ENCODE data around the gene DLST.

Gene DLST

GRCh38 chr14:74881431-74882102, at the start of gene DLST:
Gene DLST (plus strand): TSS chr14:74881916. CDS start chr14:74881954, 38 bp downstream.
- peak within 1 kb of the TSS; percentile 95 for H3K27ac ChIP-seq
- no peak for DNase-seq (ENCODE audit: low read depth, low spot score)

GRCh38 chr14:74832849-74833248, 48.9 kb upstream of the DLST start:
- H3K27ac ChIP-seq, result no peak overlapping the region
- DNase-seq (ENCODE audit: low read depth, low spot score), result no peak

GRCh38 chr14:74834692-74835392, 46.9 kb upstream of the DLST start:
- H3K27ac ChIP-seq, result no peak overlapping the region
- DNase-seq (ENCODE audit: low read depth, low spot score), result no peak

GRCh38 chr14:74835645-74836250, 46.0 kb upstream of the DLST start:
- H3K27ac ChIP-seq, result no peak overlapping the region
- DNase-seq (ENCODE audit: low read depth, low spot score), result no peak

- no peak for DNase-seq (ENCODE audit: low read depth, low spot score)
- H3K27ac ChIP-seq, result no peak overlapping the region
Observed at GRCh38 chr14:74836251-74836960, 45.3 kb upstream of the DLST start.

GRCh38 chr14:74838166-74838565, 43.5 kb upstream of the DLST start:
- H3K27ac ChIP-seq, result no peak overlapping the region
- no peak for DNase-seq (ENCODE audit: low read depth, low spot score)

GRCh38 chr14:74840603-74841030, 41.1 kb upstream of the DLST start:
- DNase-seq (ENCODE audit: low read depth, low spot score), result no peak
- no peak overlapping the region for H3K27ac ChIP-seq

- no peak for DNase-seq (ENCODE audit: low read depth, low spot score)
- no peak overlapping the region for H3K27ac ChIP-seq
Observed at GRCh38 chr14:74841230-74842207, 40.2 kb upstream of the DLST start.

GRCh38 chr14:74843653-74844052, 38.1 kb upstream of the DLST start:
- H3K27ac ChIP-seq, result no peak overlapping the region
- DNase-seq (ENCODE audit: low read depth, low spot score), result no peak

GRCh38 chr14:74846168-74846567, 35.5 kb upstream of the DLST start:
- no peak overlapping the region for H3K27ac ChIP-seq
- DNase-seq (ENCODE audit: low read depth, low spot score), result no peak

- no peak for DNase-seq (ENCODE audit: low read depth, low spot score)
- H3K27ac ChIP-seq, result no peak overlapping the region
Observed at GRCh38 chr14:74846968-74847665, 34.6 kb upstream of the DLST start.

GRCh38 chr14:74848768-74849167, 32.9 kb upstream of the DLST start:
- DNase-seq (ENCODE audit: low read depth, low spot score), result no peak
- no peak overlapping the region for H3K27ac ChIP-seq

GRCh38 chr14:74852922-74853530, 28.7 kb upstream of the DLST start:
- DNase-seq (ENCODE audit: low read depth, low spot score), result no peak

GRCh38 chr14:74853581-74853980, 28.1 kb upstream of the DLST start:
- no peak for DNase-seq (ENCODE audit: low read depth, low spot score)
- H3K27ac ChIP-seq, result no peak overlapping the region

More at GRCh38 chr14:74852922-74853530, 28.7 kb upstream of the DLST start:
- no peak overlapping the region for H3K27ac ChIP-seq

GRCh38 chr14:74855021-74855420, 26.7 kb upstream of the DLST start:
- DNase-seq (ENCODE audit: low read depth, low spot score), result no peak
- H3K27ac ChIP-seq, result no peak overlapping the region

- DNase-seq (ENCODE audit: low read depth, low spot score), result no peak
- H3K27ac ChIP-seq, result no peak overlapping the region
Observed at GRCh38 chr14:74855945-74856344, 25.8 kb upstream of the DLST start.

- no peak for DNase-seq (ENCODE audit: low read depth, low spot score)
- H3K27ac ChIP-seq, result no peak overlapping the region
Observed at GRCh38 chr14:74856366-74856765, 25.4 kb upstream of the DLST start.

- no peak for DNase-seq (ENCODE audit: low read depth, low spot score)
- H3K27ac ChIP-seq, result no peak overlapping the region
Observed at GRCh38 chr14:74858022-74858421, 23.7 kb upstream of the DLST start.
